NCI-H2171 (cell line): Measurements from ENCODE around the gene INPP1.

Experiments used
- DNase-seq: peaks from one replicate; lab custom pipeline; 2025; lab: John Stamatoyannopoulos, UW

INPP1 gene

DNA sequence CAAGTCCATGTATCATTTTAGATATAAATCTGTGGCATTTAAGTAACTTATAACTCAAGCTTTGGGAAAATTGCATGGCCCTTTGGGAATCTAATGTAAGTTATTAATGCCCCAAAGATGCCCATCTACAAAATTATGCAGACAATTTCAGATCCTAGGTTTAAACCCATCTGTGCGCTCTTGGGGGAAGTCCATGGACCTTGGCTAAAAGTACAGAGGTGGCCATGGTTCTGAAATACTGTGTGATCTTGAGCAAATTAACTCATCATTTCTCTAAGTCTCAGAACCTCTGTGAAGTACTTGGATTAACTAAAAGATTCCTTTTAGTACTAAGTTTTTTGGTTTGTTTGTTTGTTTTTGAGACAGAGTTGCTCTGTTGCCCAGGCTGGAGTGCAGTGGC, 19.5 kb downstream of the INPP1 start:
- DNase-seq, result no peak

DNA sequence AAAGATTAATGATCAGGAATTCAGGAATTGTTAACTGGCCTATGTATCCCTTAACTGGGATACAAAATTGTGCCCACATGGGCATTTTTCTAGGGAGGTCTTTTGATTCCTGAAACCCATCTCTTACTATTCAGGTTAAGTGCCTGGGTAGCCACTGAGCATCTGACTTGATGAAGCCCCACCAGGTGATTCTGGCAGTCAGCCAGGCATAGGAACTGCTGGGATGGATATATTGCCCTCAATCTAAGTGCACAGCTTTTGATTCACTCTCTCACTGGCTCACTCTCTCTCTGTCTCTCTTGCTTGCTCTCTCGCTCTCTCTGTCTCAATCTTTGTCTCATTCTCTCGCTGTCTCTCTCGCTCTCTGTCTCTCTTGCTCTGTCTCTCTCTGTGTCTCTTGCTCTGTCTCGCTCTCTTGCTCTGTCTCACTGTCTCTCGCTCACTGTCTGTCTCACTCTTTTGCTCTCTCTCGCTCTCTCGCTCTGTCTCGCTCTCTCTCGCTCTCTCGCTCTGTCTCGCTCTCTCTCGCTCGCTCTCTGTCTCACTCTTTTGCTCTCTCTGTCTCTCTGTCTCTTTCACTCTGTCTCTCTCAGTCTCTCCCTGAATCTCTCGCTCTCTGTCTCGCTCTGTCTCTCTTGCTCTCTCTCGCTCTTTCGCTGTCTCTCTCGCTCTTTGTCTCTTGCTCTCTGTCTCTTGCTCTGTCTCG, 22.3 kb downstream of the INPP1 start:
- peak; percentile 18 for DNase-seq

DNA sequence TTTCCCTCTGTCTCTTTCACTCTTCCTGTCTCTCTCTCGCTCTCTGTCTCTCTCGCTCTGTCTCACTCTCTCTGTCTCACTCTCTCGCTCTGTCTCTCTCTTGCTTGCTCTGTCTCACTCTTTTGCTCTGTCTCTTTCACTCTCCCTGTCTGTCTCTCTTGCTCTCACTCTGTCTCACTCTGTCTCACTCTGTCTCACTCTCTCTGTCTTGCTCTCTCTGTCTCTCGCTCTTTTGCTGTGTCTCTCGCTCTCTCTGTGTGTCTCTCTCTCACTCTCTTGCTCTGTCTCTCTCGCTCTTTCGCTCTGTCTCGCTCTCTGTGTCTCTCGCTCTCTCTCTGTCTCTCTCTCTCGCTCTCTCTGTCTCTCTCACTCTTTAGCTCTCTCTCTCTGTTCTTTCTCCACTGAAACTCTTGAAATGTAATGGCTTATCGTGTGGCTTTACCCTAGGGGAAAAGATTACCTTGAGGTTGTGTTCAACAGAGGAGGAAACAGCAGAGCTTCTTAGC, 22.9 kb downstream of the INPP1 start:
- no peak for DNase-seq

DNA sequence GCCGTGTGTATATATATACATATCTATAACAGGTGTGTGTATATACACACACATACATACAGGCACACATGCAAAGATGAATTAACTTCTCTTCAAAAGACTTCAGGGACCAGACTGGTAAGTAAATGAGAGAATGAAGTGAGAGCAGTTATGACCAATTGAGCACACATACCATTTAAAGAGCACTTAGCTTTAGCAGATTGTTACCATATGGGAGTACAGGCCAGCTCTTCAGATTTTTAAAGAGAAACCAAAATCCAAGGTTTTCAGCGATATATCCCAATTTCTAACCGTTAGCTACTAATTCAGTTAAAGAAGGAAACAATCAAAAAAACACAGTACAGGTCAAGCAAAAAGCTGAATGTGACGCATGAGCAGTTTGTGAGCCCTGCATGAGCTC, 23.7 kb downstream of the INPP1 start:
- no peak for DNase-seq

DNA sequence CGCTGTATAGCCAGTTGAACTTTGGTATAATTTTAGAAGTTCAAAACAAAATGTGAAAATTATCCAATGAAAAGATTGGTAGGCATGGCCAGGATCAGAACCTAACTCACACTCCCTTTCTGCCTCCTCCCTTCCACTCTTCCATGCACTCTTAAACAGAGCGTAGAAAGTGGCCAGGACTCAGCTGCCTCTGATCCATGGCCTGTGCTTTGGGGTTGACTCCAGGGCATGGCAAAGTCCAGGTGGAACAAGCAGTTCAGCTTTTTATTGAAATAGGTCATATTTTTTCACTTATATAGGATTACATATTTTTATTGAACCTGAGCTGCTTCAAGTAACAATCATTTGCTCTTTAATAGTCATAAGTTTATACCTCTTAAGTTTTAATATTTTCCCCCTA, 26.2 kb downstream of the INPP1 start:
- no peak for DNase-seq

DNA sequence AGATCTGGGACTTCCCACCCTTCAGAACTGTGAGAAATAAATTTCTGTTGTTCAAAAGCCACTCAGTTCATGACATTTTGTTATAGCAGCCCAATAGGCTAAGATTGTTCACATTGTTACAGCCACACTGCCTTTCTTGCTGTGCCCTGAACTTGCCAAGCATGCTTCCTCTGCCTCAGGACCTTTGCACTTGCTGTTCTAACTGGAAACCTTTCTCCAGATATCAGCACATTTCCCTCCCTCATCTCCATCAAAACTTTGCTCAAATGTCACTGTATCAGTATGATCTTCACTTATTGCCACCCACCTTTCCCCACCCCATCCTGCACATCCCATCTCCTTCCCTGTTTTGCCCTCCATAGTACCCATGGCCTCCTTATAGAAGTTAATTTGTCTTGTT, 32.7 kb downstream of the INPP1 start:
- no peak for DNase-seq

DNA sequence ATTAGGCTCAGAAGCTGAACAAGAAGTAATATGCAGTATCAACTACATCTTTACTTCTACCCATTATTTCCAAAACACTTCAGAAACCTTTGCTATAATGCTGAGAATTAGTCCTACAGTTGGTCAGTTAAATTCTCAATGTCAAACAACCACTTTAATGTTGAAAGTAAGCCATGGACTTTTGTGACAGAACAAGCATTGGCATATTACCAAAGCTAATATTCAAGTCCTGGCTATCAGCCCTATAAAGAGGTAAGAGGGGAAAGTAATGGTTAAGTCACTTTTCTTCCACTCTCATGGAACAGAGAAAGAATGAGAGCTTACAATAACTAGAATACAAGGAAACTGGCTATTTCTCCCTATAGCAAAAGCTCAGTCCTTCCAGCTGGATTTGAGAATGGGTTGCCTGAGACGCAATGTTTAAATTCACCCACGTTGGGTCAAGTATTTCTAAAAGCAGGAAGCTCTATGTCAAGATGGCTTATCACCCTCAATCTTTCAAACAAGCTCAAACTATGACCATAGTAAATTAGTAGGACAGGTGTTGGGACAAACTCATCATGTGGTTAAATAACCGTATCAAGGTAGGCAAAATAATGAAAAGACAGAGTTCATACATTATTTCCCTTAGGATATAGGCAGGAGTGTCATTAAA, 33.3 kb downstream of the INPP1 start:
- no peak for DNase-seq

DNA sequence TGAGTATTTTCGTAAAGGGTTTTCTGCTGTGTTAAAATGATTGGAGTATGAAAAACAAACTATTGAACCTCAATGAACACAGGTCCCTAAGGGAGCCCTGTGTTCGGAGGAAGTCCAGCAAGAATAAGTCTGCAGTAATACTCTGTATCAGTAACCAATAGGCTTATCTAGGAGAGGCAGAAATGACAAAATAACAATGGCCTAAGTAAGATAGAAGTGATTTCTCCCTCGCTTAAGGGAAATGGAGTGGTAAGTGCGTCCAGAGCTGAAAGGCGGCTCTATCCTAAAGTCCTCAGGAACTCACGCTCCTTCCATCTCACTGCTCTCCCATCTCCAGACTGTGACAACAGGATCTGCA, 35.5 kb downstream of the INPP1 start:
- no peak for DNase-seq

DNA sequence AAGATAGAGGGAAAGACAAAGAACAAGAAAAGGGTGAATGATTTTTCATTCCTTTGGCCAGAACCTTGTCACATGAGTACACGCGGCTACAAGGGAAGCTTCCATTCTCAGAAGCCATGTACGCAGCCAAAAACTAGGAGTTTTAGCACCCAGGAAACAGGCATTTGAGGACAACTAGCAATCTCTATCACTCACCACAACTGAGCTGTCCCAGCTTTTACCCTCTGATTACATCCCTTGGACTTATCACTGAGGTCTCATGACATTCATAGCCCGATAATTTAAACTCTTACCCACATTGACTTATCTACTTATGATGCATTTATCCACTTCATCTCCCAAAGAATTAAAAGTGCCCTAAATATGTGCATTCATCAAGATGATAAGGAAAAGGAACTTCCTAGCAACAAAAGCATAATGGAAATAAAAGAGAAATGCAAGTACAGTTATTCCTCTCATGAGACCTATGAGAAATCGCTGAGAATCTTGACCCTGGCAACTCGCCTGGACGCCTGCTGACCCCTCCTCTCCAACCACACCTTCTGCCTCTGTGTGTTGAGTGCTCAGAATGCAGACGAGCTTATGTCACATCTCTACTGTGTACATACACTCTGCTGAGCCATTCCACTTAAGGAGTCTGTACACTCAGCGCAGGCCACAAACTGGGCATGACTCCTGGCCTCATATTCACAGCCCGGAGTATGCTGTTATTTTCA, 36.0 kb downstream of the INPP1 start:
- DNase-seq, result no peak

DNA sequence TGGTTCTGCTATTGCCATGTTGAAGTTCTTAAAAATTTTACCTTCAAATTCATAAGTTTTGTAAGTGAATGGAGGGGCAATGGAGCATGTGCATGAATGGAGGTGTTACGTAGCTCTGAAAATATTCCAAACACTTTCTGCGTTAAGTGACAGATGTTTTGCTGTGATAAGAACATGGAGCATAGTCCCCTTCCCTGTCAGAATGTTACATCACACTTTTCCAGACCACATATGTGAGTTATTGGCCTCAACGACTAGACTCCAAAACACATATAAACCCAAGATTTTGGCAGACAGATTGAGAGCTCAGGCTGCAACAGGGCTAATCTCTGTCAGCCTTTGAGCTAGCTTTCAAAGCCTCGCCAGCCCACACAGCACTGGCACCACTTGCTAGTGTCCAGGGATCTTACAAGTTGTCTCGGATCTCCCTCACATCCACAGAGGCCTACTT, 37.6 kb downstream of the INPP1 start:
- no peak for DNase-seq

DNA sequence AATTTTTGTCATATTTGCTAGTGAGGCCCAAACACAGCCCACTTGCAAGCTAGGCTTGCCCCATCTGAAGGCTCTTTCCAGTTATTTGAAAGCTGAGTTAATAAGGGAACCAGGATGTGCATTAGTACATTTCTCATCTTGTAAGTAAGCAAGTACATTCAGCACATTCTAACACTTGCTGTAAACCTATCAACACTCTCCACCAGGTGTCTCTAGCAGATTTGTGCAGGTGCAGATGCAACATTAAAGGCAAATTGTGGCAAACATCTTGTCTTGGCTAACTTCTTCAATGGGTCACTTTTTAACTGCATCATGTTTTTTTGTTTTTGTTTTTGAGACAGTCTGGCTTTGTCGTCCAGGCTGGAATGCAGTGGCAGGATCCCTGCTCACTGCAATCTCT, 39.5 kb downstream of the INPP1 start:
- DNase-seq, result peak; percentile 39

DNA sequence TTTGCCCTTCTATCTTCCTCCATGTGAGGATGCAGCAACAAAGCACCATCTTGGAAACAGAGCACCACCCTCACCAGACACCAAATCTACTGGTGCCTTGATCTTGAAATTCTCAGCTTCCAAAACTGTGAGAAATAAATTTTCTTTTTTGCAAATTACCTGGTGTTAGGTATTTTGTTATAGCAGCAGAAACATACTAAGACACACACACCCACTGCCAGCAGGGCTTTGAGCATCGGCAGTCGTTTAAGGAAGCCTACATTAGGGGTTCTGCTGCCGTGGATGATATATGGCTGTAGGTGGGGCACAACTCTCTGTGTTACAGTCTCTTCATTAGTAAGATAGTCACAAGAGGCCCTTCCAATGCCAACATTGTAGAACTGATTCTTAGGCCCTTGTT, 44.0 kb downstream of the INPP1 start:
- DNase-seq, result no peak

DNA sequence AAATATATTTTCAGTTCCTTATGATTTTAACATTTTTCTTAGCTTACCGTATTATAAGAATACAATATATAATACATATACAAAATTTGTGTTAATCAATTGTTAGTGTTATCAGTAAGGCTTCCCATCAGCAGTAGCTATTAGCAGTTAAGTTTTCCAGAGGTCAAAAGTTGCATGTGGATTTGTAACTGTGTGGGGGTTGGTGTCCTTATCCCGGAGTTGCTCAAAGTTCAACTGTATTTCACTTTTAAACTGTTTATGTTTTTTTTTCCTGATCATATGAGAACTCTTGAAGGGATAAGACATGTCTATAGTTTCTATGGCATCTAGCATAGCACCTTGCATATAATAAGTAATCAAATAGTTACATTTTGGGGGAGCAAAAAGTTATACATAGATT, 52.9 kb downstream of the INPP1 start:
- DNase-seq, result no peak

DNA sequence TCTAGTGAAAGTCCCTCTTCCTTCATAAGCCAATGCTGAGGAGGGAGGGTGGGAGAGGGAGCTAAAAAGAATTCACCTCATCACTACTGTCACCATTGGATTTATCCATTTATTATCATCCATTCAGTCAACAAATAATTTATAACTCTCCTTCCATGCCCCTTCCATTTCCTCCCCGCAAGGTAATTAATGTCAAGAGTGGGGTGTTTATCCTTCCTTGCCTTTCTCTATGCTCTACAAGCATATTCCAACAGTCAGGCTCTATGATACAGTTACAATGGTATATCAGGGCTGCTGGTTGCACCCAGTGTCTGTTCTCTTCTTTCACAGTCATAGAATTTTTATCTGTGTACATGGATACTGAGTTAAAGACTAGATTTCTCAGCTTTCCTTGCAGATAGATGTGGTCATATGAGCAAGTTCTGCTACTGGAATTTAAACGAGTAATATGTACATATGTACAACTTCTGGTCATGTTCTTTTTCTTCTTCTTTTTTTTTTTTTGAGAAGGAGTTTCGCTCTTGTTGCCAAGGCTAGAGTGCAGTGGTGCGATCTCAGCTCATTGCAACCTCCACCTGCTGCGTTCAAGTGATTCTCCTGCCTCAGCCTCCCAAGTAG, 59.7 kb downstream of the INPP1 start:
- DNase-seq, result no peak

DNA sequence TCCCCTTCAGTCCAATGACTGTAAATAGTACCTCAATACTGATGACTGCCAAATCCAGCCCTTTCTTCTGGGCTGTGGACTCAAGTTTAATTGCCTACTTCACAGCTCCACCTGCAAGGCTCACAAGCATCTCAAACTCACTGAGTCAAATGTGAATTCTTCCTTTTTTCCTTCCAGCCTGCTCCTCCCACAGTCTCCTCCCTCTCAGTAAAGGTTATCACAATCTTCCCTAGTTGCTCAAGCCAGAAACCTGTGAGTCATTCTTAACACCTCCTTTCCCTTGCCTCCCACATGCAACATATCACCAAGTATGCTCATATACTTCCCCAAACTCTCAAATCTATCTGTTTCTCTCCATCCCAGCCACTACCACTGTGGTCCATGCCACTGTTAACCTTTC, 61.1 kb downstream of the INPP1 start:
- DNase-seq, result no peak

DNA sequence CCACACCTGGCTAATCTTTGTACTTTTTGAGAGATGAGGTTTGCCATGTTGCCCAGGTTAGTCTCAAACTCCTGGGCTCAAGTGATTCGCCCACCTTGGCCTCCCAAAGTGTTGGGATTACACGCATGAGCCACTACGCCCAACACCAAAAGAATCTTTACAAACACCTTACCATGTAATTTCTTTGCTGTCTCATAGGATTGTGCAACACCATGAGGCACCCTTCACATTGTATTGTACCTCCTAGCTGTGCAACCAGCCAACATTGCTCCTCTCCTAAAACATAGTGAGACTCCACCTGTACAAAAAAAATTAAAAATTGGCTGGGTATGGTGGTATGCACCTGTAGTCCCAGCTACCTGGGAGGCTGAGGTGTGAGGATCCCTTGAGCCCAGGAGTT, 61.7 kb downstream of the INPP1 start:
- DNase-seq, result no peak

DNA sequence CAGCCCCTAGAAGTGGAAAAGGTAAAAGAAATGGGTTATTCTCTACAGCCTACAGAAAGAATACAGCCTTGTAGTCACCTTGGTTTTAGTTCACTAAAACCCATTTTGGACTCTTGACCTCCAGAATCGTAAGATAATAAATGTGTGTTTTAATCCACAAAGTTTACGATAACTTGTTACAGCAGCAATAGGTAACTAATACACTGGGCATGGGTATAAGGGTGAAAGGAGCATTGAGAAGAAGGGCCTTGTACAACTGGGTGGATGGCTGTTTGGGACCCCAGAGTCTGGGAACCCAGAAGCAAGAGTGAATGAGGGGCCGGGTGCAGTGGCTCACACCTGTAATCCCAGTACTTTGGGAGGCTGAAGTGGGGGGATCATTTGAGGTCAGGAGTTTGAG, 62.6 kb downstream of the INPP1 start:
- DNase-seq, result no peak

DNA sequence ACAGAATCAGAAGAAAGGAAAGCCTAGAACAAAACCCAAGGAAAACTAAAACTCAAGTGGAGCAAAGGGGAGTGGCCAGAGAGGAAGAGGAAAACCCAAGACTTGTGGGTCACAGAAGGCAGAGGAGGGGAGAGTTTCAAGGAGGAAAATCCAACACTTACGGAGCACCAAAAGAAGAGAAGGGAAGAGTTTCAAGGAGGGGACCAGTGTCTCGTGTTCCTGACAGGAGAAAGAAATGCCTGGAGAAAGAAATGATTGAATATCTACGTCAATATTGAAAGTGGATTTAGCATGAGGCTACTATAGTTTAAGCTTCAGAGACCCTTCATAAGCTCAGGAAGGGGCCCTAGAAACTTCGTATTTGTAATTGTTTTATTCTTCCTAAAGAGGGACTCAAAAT, 63.4 kb downstream of the INPP1 start:
- DNase-seq, result no peak

DNA sequence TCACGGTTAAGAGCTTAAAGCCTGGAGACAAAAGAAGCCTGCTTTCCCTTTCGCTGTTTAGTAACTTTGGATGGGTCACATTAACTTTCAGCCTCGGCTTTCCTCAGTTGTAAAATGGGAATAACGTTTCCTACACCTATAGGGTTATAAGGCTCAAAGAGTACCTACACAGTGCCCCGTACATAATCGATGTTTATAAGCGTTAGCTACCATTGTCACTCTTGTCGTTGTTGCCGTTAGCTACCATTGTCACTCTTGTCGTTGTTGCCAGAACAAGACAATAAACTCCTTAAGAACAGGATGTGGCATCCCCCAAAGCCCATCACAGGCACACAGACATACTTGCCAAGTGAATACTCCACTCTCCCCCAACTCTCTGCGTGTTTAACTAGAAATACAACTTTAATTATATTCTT, 63.9 kb downstream of the INPP1 start:
- no peak for DNase-seq

DNA sequence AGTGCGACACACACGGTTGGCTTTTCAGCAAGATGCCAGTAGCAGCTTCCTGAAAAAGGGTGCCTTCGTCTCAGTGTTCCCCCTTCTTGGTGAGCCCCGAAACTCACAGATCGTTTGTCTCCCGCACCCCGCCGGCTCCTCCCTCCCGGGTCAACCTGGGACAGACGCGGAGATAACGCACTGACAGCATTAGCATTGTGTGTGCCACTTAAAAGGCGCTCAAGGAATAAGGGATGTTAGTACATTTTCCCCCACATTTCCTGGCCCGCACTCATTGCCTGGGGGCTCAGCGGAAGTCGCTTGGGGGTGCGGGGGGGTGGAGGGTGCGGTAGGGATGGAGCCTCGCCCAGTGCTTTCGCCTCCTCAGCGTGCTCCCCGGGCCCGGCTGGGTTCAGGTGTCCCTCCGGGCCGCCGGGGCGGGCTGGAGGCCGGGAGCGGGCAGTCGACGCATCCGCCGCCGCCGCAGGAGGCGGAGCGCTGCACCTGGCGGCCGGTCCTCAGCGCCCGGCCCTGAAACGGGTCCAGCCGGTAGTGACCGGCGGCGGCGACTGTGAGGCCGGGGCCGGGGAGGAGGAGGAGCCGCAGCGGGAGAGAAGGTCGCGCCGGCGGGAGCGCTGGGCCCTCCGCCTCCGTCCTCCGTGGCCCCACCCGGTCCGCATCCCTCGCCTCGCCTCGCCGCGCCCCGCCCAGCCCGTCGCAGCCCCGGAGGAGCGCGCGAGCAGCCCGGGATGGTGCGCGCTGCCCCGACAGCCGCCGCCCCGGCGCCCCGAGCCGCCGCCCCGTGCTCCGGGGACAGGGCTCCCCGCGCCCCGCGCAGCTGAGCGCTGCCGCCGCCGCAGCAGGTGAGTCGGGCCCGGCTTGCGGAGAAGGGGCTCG, 64.5 kb downstream of the INPP1 start, which contains the start of gene MFSD6:
TSS of gene MFSD6 (plus strand) at position 694 of the 876 bp plus-strand sequence. CDS start 27,675 bp downstream, outside the sequence.
- DNase-seq, result peak; percentile 33

DNA sequence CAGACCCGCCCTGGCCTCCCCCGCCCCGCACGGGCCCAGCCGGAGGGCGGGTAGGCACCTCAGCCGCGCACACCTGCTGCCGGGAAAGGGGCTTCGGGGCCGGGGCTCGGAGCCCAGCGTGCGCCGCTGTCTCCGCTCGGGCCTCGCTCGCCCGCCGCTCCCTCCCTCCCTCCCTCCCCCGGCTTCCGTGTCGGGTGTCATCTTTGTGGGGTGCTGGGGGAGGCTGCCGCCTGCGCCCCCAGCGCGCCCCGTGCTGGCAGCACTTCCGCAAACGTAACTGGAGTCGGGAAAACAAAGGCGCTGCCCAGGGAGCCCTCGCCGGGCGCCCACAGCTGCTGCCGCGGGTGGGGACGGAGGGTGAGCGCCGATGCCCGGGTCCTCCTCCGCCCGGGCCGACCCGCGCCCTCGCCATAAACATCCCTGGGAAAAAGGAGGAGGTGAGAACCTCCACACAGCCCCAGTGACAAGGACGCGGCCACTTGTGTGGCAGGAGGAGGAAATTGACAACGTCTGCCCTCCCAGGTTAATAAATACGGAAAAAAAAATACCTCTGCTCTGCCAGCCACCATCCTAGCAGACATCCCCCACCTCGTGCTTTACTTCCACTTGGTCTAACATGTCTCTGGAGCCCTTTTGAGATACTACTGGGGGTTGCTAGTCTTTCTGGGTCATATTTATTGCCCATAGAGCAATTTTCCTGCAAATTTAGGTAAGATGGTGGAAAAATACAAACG, 65.3 kb downstream of the INPP1 start:
- peak; percentile 65 for DNase-seq
